Cerebellar cortex (tissue), 1 donor: Measurements from ENCODE around the gene ZNF25.
"Not testable (repeated sequence)": the region's sequence is repeated elsewhere in the genome, so short reads cannot be mapped to it uniquely, and the experiment has no call there.

Experiments
- DNase-seq: peaks from one replicate; pipeline ENCODE4 v3.0.0-alpha.2; 2015; ENCODE audit warnings: low spot score

The ZNF25 gene

GRCh38 chr10:37976091-37976879, at the start of gene ZNF25:
Gene ZNF25 (minus strand): TSS chr10:37976647. CDS start chr10:37971722, 4,925 bp downstream.
- DNase-seq = peak; percentile 99

- DNase-seq = no peak
These were observed 48.8 kb upstream of the ZNF25 start for GRCh38 chr10:38025283-38025682.

- DNase-seq = not testable (repeated sequence)
These were observed 42.7 kb upstream of the ZNF25 start for GRCh38 chr10:38019124-38019523.

GRCh38 chr10:38016354-38016753, 39.9 kb upstream of the ZNF25 start:
- no peak for DNase-seq

GRCh38 chr10:38010119-38010903, 33.9 kb upstream of the ZNF25 start, which contains the start of gene ZNF33A:
Gene ZNF33A (plus strand): TSS chr10:38010675. CDS start chr10:38012342, 1,667 bp downstream.
- peak; percentile 96 for DNase-seq

- DNase-seq = no peak
These were observed 31.5 kb upstream of the ZNF25 start for GRCh38 chr10:38007991-38008390.

GRCh38 chr10:38007551-38007950, 31.1 kb upstream of the ZNF25 start:
- no peak for DNase-seq

- DNase-seq = no peak
These were observed 27.1 kb upstream of the ZNF25 start for GRCh38 chr10:38003588-38003987.

GRCh38 chr10:38003026-38003425, 26.6 kb upstream of the ZNF25 start:
- DNase-seq = no peak

- not testable (repeated sequence) for DNase-seq
These were observed 24.0 kb upstream of the ZNF25 start for GRCh38 chr10:38000474-38000873.

- DNase-seq = not testable (repeated sequence)
These were observed 22.5 kb upstream of the ZNF25 start for GRCh38 chr10:37998920-37999319.

- DNase-seq = no peak
These were observed 15.6 kb upstream of the ZNF25 start for GRCh38 chr10:37992083-37992482.

GRCh38 chr10:37991655-37992054, 15.2 kb upstream of the ZNF25 start:
- no peak for DNase-seq

- no peak for DNase-seq
These were observed 395 bp upstream of the ZNF25 start for GRCh38 chr10:37976880-37977203.

- DNase-seq = peak; percentile 50
These were observed 951 bp downstream of the ZNF25 start for GRCh38 chr10:37975401-37975991.

- no peak for DNase-seq
These were observed 4.1 kb downstream of the ZNF25 start for GRCh38 chr10:37972396-37972795.

- no peak for DNase-seq
These were observed 11.4 kb downstream of the ZNF25 start for GRCh38 chr10:37965006-37965405.

GRCh38 chr10:37960591-37961137, 15.8 kb downstream of the ZNF25 start:
- DNase-seq = no peak

GRCh38 chr10:37957841-37958240, 18.6 kb downstream of the ZNF25 start:
- no peak for DNase-seq

GRCh38 chr10:37952926-37953325, 23.5 kb downstream of the ZNF25 start:
- no peak for DNase-seq

- no peak for DNase-seq
These were observed 24.2 kb downstream of the ZNF25 start for GRCh38 chr10:37952043-37952755.

- no peak for DNase-seq
These were observed 28.2 kb downstream of the ZNF25 start for GRCh38 chr10:37948210-37948609.
